ENCODE results near the gene TCF15.

- TF ChIP-seq EZH2 (IDR thresholded peaks at IDR 0.05; ENCODE audit: low read depth, low read length, severe bottlenecking), result no peak
- no peak for TF ChIP-seq CTCF (IDR thresholded peaks at IDR 0.05; ENCODE audit: control extremely low read depth in 1 of 3, insufficient read depth in 1 of 3, low read depth in 1 of 3, low read length in 3 of 3)
- TF ChIP-seq POLR2A (IDR thresholded peaks at IDR 0.05; ENCODE audit: control extremely low read depth in 1 of 2, low read depth in 2 of 2, low read length in 2 of 2), result no peak
Observed at GRCh38 chr20:655726-656624, 45.9 kb upstream of the TCF15 start.

Measured in H1 (cell line).